H1 (cell line): Measurements from ENCODE around the gene MOV10L1. TPM values are rescaled to one million over a fixed set of nuclear protein-coding genes. Genes with fewer than 3 reads are reported as not detected.

ENCODE experiments used
- CTCF ChIA-PET: fragments of 300-600 bp; sonication (Branson Sonifier 250); formaldehyde crosslinking; loops from one replicate; lab custom pipeline; 2021; ENCODE audit not compliant: partially characterized antibody; lab: Charles Lee
- POLR2A ChIA-PET: fragments of 300-600 bp; sonication (Branson Sonifier 250); formaldehyde crosslinking; loops from one replicate; lab custom pipeline; 2021; ENCODE audit warnings: inconsistent platforms; ENCODE audit not compliant: partially characterized antibody; lab: Charles Lee
- DNase-seq, 2 experiments: peaks; one replicate each; pipeline versions ENCODE4 v3.0.0 to v3.0.0-alpha.2; 2010 to 2022; ENCODE audit warnings: low spot score in 2 of 2, low read depth in 1 of 2, mixed read lengths in 1 of 2
- FAIRE-seq: peaks from 2 replicates; lab custom pipeline; 2011; peaks lifted over from hg19 to GRCh38; lab: Jason Lieb, UNC
- H2AFZ ChIP-seq: 2 replicates; pipeline ENCODE4 v1.8.1; 2012; ENCODE audit warnings: low read length, inconsistent platforms
- H2AK5ac ChIP-seq: 2 replicates; pipeline ENCODE4 v1.6.1; 2013; ENCODE audit warnings: low read depth, low read length
- H2BK120ac ChIP-seq: replicated peaks from 2 replicates; pipeline ENCODE3; 2013; ENCODE audit warnings: low read depth, low read length, inconsistent platforms
- H2BK12ac ChIP-seq: 2 replicates; pipeline ENCODE4 v1.6.1; 2013; ENCODE audit warnings: low read depth, low read length
- H2BK15ac ChIP-seq: 2 replicates; pipeline ENCODE4 v1.6.1; 2013; ENCODE audit warnings: low read length
- H2BK20ac ChIP-seq: 2 replicates; pipeline ENCODE4 v1.6.1; 2013; ENCODE audit warnings: low read length
- H2BK5ac ChIP-seq: 2 replicates; pipeline ENCODE4 v1.6.1; 2013; ENCODE audit warnings: low read depth, low read length
- H3K14ac ChIP-seq: 2 replicates; pipeline ENCODE4 v1.6.1; 2013; ENCODE audit warnings: inconsistent platforms; ENCODE audit not compliant: insufficient read length
- H3K18ac ChIP-seq: 2 replicates; pipeline ENCODE4 v1.6.1; 2013; ENCODE audit warnings: low read length; ENCODE audit errors: extremely low read depth
- H3K23ac ChIP-seq: 2 replicates; pipeline ENCODE4 v1.6.1; 2013; ENCODE audit warnings: inconsistent platforms; ENCODE audit not compliant: insufficient read length
- H3K23me2 ChIP-seq: 2 replicates; pipeline ENCODE4 v1.6.1; 2013; ENCODE audit warnings: low read depth, low read length
- H3K27ac ChIP-seq: 2 replicates; pipeline ENCODE4 v1.6.1; 2011; ENCODE audit warnings: low read depth, low read length, inconsistent platforms
- H3K27me3 ChIP-seq, 4 experiments: replicated peaks in 1 of 4; 1 replicate in 1 of 4; 2 replicates in 3 of 4; pipeline versions ENCODE4 v1.6.1 to v1.8.1; 2011 to 2013; ENCODE audit warnings: low read length in 3 of 4, mild to moderate bottlenecking in 3 of 4, inconsistent platforms in 2 of 4, mixed read lengths in 2 of 4, moderate library complexity in 1 of 4; ENCODE audit not compliant: control insufficient read depth in 3 of 4, insufficient read depth in 3 of 4; ENCODE audit errors: extremely low read depth in 1 of 4
- H3K36me3 ChIP-seq, 4 experiments: 2 replicates each; pipeline versions ENCODE4 v1.6.1 to v1.8.1; 2011 to 2013; ENCODE audit warnings: mild to moderate bottlenecking in 4 of 4, low read length in 3 of 4, moderate library complexity in 2 of 4, control low read depth in 1 of 4, inconsistent platforms in 1 of 4; ENCODE audit not compliant: insufficient read depth in 4 of 4, control insufficient read depth in 2 of 4
- H3K4ac ChIP-seq: replicated peaks from 2 replicates; pipeline ENCODE3; 2013; ENCODE audit warnings: low read length, low read depth, mixed read lengths, inconsistent platforms; ENCODE audit not compliant: insufficient read length
- H3K4me1 ChIP-seq, 4 experiments: replicated peaks in 1 of 4; 1 replicate in 1 of 4; 2 replicates in 3 of 4; pipeline versions ENCODE4 v1.6.1 to v1.8.1; 2011 to 2013; ENCODE audit warnings: low read length in 3 of 4, inconsistent platforms in 2 of 4, mixed read lengths in 1 of 4; ENCODE audit not compliant: insufficient read depth in 4 of 4, control insufficient read depth in 3 of 4
- H3K4me2 ChIP-seq, 2 experiments: 2 replicates each; pipeline versions ENCODE4 v1.6.1 to v1.8.1; 2011 to 2013; ENCODE audit warnings: low read depth in 2 of 2, low read length in 2 of 2, control low read depth in 1 of 2, inconsistent platforms in 1 of 2, mild to moderate bottlenecking in 1 of 2; ENCODE audit not compliant: insufficient read depth in 1 of 2
- H3K4me3 ChIP-seq, 4 experiments: fragments of 200-600, 300-600 bp in 1 of 4; sonication (generic), shearing (Covaris generic), sonication (Bioruptor Twin) in 1 of 4; 2 replicates each; pipeline versions ENCODE4 v1.5.1 to v1.8.1; 2011 to 2016; ENCODE audit warnings: low read length in 4 of 4, low read depth in 3 of 4, control low read depth in 2 of 4, inconsistent platforms in 2 of 4, mild to moderate bottlenecking in 2 of 4, mixed read lengths in 1 of 4, moderate library complexity in 1 of 4; ENCODE audit not compliant: insufficient read depth in 2 of 4; ENCODE audit errors: extremely low read depth in 1 of 4
- H3K56ac ChIP-seq: replicated peaks from 2 replicates; pipeline ENCODE3; 2013; ENCODE audit warnings: low read depth, mild to moderate bottlenecking, mixed read lengths, low read length, inconsistent platforms; ENCODE audit not compliant: insufficient read length
- H3K79me1 ChIP-seq: 2 replicates; pipeline ENCODE4 v1.6.1; 2013; ENCODE audit warnings: low read depth, low read length, control low read depth
- H3K79me2 ChIP-seq, 2 experiments: 2 replicates each; pipeline versions ENCODE4 v1.6.1 to v1.8.1; 2012 to 2013; ENCODE audit warnings: low read length in 2 of 2, mild to moderate bottlenecking in 2 of 2, inconsistent platforms in 1 of 2; ENCODE audit not compliant: insufficient read depth in 2 of 2, control insufficient read depth in 1 of 2
- H3K9ac ChIP-seq, 4 experiments: replicated peaks in 1 of 4; 1 replicate in 1 of 4; 2 replicates in 3 of 4; pipeline versions ENCODE4 v1.6.1 to v1.8.1; 2011 to 2013; ENCODE audit warnings: low read depth in 3 of 4, low read length in 3 of 4, control low read depth in 2 of 4, mild to moderate bottlenecking in 2 of 4, moderate library complexity in 2 of 4, inconsistent platforms in 1 of 4; ENCODE audit errors: extremely low read depth in 1 of 4
- H3K9me3 ChIP-seq, 2 experiments: 2 replicates each; pipeline versions ENCODE4 v1.6.1 to v1.8.1; 2012 to 2013; ENCODE audit warnings: mild to moderate bottlenecking in 2 of 2, moderate library complexity in 2 of 2, control low read depth in 1 of 2, inconsistent platforms in 1 of 2, low read depth in 1 of 2, low read length in 1 of 2, mixed read lengths in 1 of 2; ENCODE audit not compliant: insufficient read depth in 2 of 2
- H4K20me1 ChIP-seq, 2 experiments: replicated peaks in 1 of 2; 2 replicates each; pipeline versions ENCODE3 to v1.8.1; 2011 to 2013; ENCODE audit warnings: inconsistent platforms in 2 of 2, low read length in 2 of 2, mild to moderate bottlenecking in 1 of 2; ENCODE audit not compliant: insufficient read depth in 2 of 2, control insufficient read depth in 1 of 2
- H4K5ac ChIP-seq: 2 replicates; pipeline ENCODE4 v1.6.1; 2013; ENCODE audit warnings: low read length, low read depth, mixed read lengths, inconsistent platforms; ENCODE audit not compliant: insufficient read length
- H4K8ac ChIP-seq: 2 replicates; pipeline ENCODE4 v1.8.0; 2013; ENCODE audit warnings: mild to moderate bottlenecking, moderate library complexity, low read length, inconsistent platforms; ENCODE audit not compliant: insufficient read depth; ENCODE audit errors: extremely low read depth
- H4K91ac ChIP-seq: replicated peaks from 2 replicates; pipeline ENCODE3; 2013; ENCODE audit warnings: low read length, mixed read lengths, inconsistent platforms; ENCODE audit not compliant: insufficient read length
- SP4 ChIP-seq: IDR thresholded peaks from 2 replicates; pipeline ENCODE4 v1.6.1; 2012; ENCODE audit warnings: low read length, inconsistent platforms
- WGBS, 2 experiments: shearing (Covaris generic) in 1 of 2; methylation state at CpG; one replicate each; pipeline versions ENCODE4 v1.1.6 to v1.1.7; 2013 to 2015; ENCODE audit warnings: low lambda C conversion rate in 2 of 2, mixed read lengths in 2 of 2, inconsistent platforms in 1 of 2, low coverage in 1 of 2, missing lambda C conversion rate in 1 of 2; ENCODE audit not compliant: insufficient replicate concordance in 2 of 2, insufficient coverage in 1 of 2, insufficient read length in 1 of 2; ENCODE audit errors: extremely low coverage in 1 of 2, missing lambda C conversion rate in 1 of 2; 5-methylcytosine and 5-hydroxymethylcytosine counted together
- polyA plus RNA-seq, 7 experiments: library from polyadenylated mRNA; depleted of rRNA in 3 of 7; stranded (reverse) in 5 of 7; unstranded in 2 of 7; fragments of >200 nt in 5 of 7; fragments of 200-250 nt in 2 of 7; gene quantifications; 1 replicate in 5 of 7; 2 replicates in 1 of 7; 4 replicates in 1 of 7; pipeline versions ENCODE4 v1.2.1 to v1.2.3, GENCODE V29; 2011 to 2013; ENCODE audit warnings: missing spikeins in 2 of 7, mixed read lengths in 2 of 7
- total RNA-seq: library from RNA; stranded (reverse); fragmentation: NEBNext Ultra II Directional; extraction: Animal tissue kit (Norgen Biotek cat#: 25700); gene quantifications from 2 replicates; pipeline ENCODE4 v1.2.1, GENCODE V29; 2021

Gene MOV10L1
- total and polyA plus RNA-seq, 2 of the 8 experiments (the other 6 are each of a cell fraction or from before 2014, with no cell fraction given): 0.32 TPM; not detected in 1

- peaks cover 3 to 25% (median 18%) of the 10 kb centered on the region in 4 experiments; a peak in 7 of 8 replicates for H3K36me3 ChIP-seq
- peaks cover 5% of the 10 kb centered on the region; the same call in 1 of the 2 replicates for H3K79me1 ChIP-seq
- FAIRE-seq (no peak), DNase-seq (no peak)
- H2BK5ac ChIP-seq: 0 out of 2 replicates have a peak overlapping the region, but pooled peaks have one; percentile 16
- H4K8ac ChIP-seq: no peak overlapping the region
- 86% methylated on average over 23 of the region's 23 CpGs; no CpG with 5 or more reads in 1 of the 2 experiments for WGBS, 2 experiments
- no peaks in the 10 kb centered on the region for H3K27me3 ChIP-seq
- POLR2A ChIA-PET: interaction anchor here (0.9 to 2.0 kb wide), 3 partner anchors 8 to 23 kb away, joined by 3 to 10 read pairs (median 4); no protein-coding TSS in a partner anchor
- H3K4me3 ChIP-seq: no peak overlapping the region
- no peak overlapping the region for H3K14ac ChIP-seq
- peaks cover 0 to 11% of the 10 kb centered on the region in 2 experiments; a peak in 1 of 4 replicates for H3K79me2 ChIP-seq
- no peaks in the 10 kb centered on the region for H3K23me2 ChIP-seq
- no peak overlapping the region for H4K5ac ChIP-seq
- H3K9me3 ChIP-seq: no peaks in the 10 kb centered on the region
- TF ChIP-seq SP4: no peak
- no peak overlapping the region for H3K23ac ChIP-seq
- peaks cover 0 to 3% (median 1%) of the 10 kb centered on the region in 4 experiments; a peak in 2 of 7 replicates for H3K4me1 ChIP-seq
- no peak overlapping the region for H2BK20ac ChIP-seq
- H3K56ac ChIP-seq: no peak overlapping the region
- CTCF ChIA-PET: interaction anchor here (0.7 to 7.0 kb wide), 17 partner anchors 11 to 224 kb away, joined by 3 to 83 read pairs (median 4); partner anchors contain the start of gene PANX2
- H3K18ac ChIP-seq: no peak overlapping the region
- H3K4me2 ChIP-seq: no peak overlapping the region
- no peak overlapping the region for H4K91ac ChIP-seq
- H2BK12ac ChIP-seq: no peak overlapping the region
- no peak overlapping the region for H2AK5ac ChIP-seq
- H4K20me1 ChIP-seq: peaks cover 6 to 28% of the 10 kb centered on the region in 2 experiments
- no peak overlapping the region for H2BK120ac ChIP-seq
- no peak overlapping the region for H3K27ac ChIP-seq
- H3K4ac ChIP-seq: no peak overlapping the region
- no peak overlapping the region for H2AFZ ChIP-seq
- H3K9ac ChIP-seq: no peak overlapping the region
- H2BK15ac ChIP-seq: no peak overlapping the region
Observed at GRCh38 chr22:50207383-50208140, 117.8 kb downstream of the MOV10L1 start.
